Prostate gland (tissue), 2 donors: ENCODE results near the gene RASGRP1. TPM values are rescaled to one million over a fixed set of nuclear protein-coding genes. Genes with fewer than 3 reads are reported as not detected.

ENCODE experiments used
- DNase-seq: peaks from one replicate; pipeline ENCODE4 v3.0.0-alpha.2; 2019; ENCODE audit warnings: low spot score
- H3K27ac ChIP-seq, 2 donors: fragments of 200-600 bp; sonication (generic); 2 replicates each; pipeline ENCODE4 v1.5.1; 2017 to 2019
- H3K27me3 ChIP-seq: fragments of 200-600 bp; sonication (generic); replicated peaks from 2 replicates; pipeline ENCODE4 v1.5.1; 2019; ENCODE audit not compliant: insufficient read depth
- H3K36me3 ChIP-seq, 2 donors: fragments of 200-600 bp; sonication (generic); 1 replicate in 1 of 2; 2 replicates in 1 of 2; pipeline versions ENCODE4 v1.5.1 to v1.8.1; 2017 to 2019
- H3K4me1 ChIP-seq: fragments of 200-600 bp; sonication (generic); replicated peaks from 2 replicates; pipeline ENCODE4 v1.5.1; 2019
- H3K4me3 ChIP-seq, 2 donors: fragments of 200-600 bp; sonication (generic); 2 replicates each; pipeline ENCODE4 v1.5.1; 2017 to 2019
- H3K9me3 ChIP-seq: fragments of 200-600 bp; sonication (generic); 2 replicates; pipeline ENCODE4 v1.5.1; 2017
- POLR2A ChIP-seq: fragments of 450-650 bp; IDR thresholded peaks from one replicate; pipeline ENCODE4 v1.6.1; 2016; ENCODE audit warnings: antibody characterized with exemption, mild to moderate bottlenecking
- POLR2AphosphoS5 ChIP-seq: sonication (generic); formaldehyde crosslinking; IDR thresholded peaks from one replicate; pipeline ENCODE4 v1.6.1; 2017; ENCODE audit warnings: antibody characterized with exemption
- WGBS: methylation state at CpG from one replicate; pipeline ENCODE4 v1.1.5; 2018; 5-methylcytosine and 5-hydroxymethylcytosine counted together
- intact Hi-C: fragments of 100-400 bp; cut with DNase I; formaldehyde crosslinking; loops from one replicate; pipeline ENCODE4 v1.14.2; 2022
- total RNA-seq, 2 donors: library from RNA; depleted of rRNA; stranded (reverse); fragments of >200 nt; gene quantifications; one replicate each; pipeline ENCODE4 v1.1.0, GENCODE V29; 2016
- TF ChIP-seq, protein P1 (sequence below), 4 experiments: fragments of 200-600 bp in 2 of 4; fragments of 450-650 bp in 2 of 4; sonication (generic) in 2 of 4; IDR thresholded peaks; 1 replicate in 3 of 4; 2 replicates in 1 of 4; pipeline ENCODE4 v1.5.1; 2016 to 2019; ENCODE audit warnings: antibody characterized with exemption in 4 of 4, mild to moderate bottlenecking in 2 of 4, moderate library complexity in 2 of 4

The RASGRP1 gene
- total RNA-seq, 2 donors from 2014 or later, result 0.36 to 7.6 TPM

GRCh38 chr15:38610748-38611147, 46.1 kb upstream of the RASGRP1 start:
- Histone ChIP-seq H3K9me3 (no peaks in the 10 kb centered on the region), H3K27me3 (no peaks in the 10 kb centered on the region), H3K27ac (no peak overlapping the region), H3K4me1 (no peaks in the 10 kb centered on the region), H3K36me3 (no peaks in the 10 kb centered on the region), H3K4me3 (no peak overlapping the region)
- DNase-seq, result no peak
- WGBS, result 62% methylated on average over 7 of the region's 7 CpGs
- intact Hi-C loops, result no loop called here
- TF ChIP-seq POLR2A, result no peak
- TF ChIP-seq, protein P1, sequence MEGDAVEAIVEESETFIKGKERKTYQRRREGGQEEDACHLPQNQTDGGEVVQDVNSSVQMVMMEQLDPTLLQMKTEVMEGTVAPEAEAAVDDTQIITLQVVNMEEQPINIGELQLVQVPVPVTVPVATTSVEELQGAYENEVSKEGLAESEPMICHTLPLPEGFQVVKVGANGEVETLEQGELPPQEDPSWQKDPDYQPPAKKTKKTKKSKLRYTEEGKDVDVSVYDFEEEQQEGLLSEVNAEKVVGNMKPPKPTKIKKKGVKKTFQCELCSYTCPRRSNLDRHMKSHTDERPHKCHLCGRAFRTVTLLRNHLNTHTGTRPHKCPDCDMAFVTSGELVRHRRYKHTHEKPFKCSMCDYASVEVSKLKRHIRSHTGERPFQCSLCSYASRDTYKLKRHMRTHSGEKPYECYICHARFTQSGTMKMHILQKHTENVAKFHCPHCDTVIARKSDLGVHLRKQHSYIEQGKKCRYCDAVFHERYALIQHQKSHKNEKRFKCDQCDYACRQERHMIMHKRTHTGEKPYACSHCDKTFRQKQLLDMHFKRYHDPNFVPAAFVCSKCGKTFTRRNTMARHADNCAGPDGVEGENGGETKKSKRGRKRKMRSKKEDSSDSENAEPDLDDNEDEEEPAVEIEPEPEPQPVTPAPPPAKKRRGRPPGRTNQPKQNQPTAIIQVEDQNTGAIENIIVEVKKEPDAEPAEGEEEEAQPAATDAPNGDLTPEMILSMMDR (IDR thresholded peaks at IDR 0.05), result no peak
- TF ChIP-seq POLR2AphosphoS5, result no peak

DNA sequence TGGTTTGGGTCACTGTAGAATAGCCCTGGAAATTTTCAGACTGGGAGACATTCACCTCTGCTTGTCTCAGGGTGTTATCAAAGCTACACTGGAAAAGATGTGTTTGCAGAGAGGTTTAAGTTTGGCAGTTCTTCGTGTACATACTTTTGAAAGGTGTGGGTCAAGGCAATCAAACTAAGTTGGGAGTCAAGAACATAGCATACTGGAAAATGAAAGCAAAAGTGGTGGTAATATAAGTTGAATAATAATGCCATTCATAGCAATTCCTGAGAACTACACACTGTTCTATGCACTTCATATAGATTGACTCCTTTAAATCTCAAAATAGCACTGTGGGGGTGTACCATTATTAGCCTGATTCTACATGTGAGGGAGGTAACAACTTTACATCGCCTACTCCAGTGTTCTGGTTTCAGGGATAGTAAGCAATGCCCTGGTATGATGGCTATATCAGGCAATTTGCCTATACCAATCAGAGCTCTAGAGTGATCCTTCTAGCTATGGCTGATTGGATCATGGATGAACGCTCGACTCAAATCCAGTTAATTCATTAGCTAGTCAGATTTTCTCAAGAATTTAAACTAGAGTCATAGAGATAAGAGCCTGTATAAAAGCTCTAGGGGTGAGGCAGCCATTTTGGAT, 44.6 kb upstream of the RASGRP1 start:
- no peak for DNase-seq
- no peaks in the 10 kb centered on the region for H3K9me3 ChIP-seq
- no peak overlapping the region for H3K4me3 ChIP-seq
- intact Hi-C loops, result no loop called here
- H3K4me1 ChIP-seq, result no peaks in the 10 kb centered on the region
- H3K27me3 ChIP-seq, result no peaks in the 10 kb centered on the region
- H3K36me3 ChIP-seq, result no peaks in the 10 kb centered on the region
- 78% methylated on average over 4 of the region's 4 CpGs for WGBS
- TF ChIP-seq, protein P1 (IDR thresholded peaks at IDR 0.05), result no peak
- TF ChIP-seq POLR2AphosphoS5 (no peak), POLR2A (no peak)
- no peak overlapping the region for H3K27ac ChIP-seq

DNA sequence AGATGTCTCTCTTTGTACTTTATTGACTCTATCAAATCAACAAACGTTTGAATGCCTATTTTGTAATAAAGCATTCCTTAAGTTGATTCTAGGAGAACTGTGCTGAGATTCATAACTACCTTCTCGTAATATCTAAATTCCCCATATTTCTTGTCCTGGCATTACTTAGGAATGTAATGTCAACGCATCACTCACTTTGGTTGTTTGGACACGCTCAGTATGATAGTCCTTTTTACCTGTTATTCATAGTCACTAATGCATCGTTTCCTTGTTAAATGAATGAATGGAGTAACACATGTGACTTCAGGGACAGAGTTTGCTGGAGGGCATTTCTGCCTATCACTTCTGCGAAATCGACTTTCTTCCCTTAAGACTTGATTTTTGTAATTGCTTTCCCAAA, 44.1 kb upstream of the RASGRP1 start:
- 64% methylated on average over 7 of the region's 7 CpGs for WGBS
- TF ChIP-seq POLR2A (no peak), POLR2AphosphoS5 (no peak)
- TF ChIP-seq, protein P1 (IDR thresholded peaks at IDR 0.05), result no peak
- no peaks in the 10 kb centered on the region for H3K4me1 ChIP-seq
- no peaks in the 10 kb centered on the region for H3K27me3 ChIP-seq
- H3K27ac ChIP-seq, result no peak overlapping the region
- H3K9me3 ChIP-seq, result no peaks in the 10 kb centered on the region
- DNase-seq, result no peak
- H3K36me3 ChIP-seq, result no peaks in the 10 kb centered on the region
- no peak overlapping the region for H3K4me3 ChIP-seq
- intact Hi-C loops, result no loop called here

DNA sequence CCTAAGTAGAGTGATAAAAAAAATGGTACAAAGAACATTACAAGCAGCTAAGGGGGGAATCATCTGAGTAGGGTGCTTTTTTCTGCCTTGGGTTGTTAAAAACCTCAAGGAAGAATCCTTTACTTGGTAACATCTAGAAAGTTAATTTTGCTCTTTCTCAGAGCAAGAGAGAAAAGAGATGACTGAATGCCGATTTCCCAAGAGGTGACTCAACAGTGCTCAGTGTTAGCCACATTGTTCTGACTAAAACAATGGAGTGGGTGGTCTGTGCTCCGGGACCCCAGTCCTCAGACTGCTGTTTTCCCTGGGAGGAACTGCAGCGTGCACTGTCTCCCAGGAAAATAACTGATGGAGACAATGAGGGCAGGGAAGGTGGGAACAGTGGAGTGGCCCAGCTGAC, 41.1 kb upstream of the RASGRP1 start:
- H3K36me3 ChIP-seq, result no peaks in the 10 kb centered on the region
- H3K27me3 ChIP-seq, result no peaks in the 10 kb centered on the region
- H3K27ac ChIP-seq, result no peak overlapping the region
- intact Hi-C loops, result no loop called here
- no peaks in the 10 kb centered on the region for H3K4me1 ChIP-seq
- TF ChIP-seq POLR2A (no peak), POLR2AphosphoS5 (no peak)
- TF ChIP-seq, protein P1 (IDR thresholded peaks at IDR 0.05), result no peak
- H3K4me3 ChIP-seq, result no peak overlapping the region
- H3K9me3 ChIP-seq, result no peaks in the 10 kb centered on the region
- DNase-seq, result no peak
- WGBS, result 67% methylated on average over 3 of the region's 3 CpGs

DNA sequence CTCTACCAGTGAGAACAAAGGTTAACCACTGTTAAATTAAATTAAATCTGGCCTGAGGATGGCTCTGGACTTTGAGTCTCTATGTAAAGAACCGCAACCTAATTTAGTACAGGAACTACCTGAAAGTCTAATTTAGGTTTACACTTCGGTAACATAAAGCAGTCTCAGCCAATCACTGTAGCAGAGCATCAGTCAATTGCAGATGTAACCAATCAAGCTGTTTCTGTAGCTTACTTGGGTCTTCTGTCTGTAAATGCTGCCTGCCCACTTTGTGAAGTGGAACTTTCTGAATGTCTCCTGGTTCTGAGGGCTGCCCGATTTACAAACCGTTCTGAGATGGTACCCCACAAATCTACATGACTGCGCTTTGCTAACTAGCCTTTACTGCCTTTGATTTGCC, 39.1 kb upstream of the RASGRP1 start:
- DNase-seq, result no peak
- Histone ChIP-seq H3K27me3 (no peaks in the 10 kb centered on the region), H3K27ac (no peak overlapping the region), H3K36me3 (no peaks in the 10 kb centered on the region), H3K4me3 (no peak overlapping the region), H3K9me3 (no peaks in the 10 kb centered on the region), H3K4me1 (no peaks in the 10 kb centered on the region)
- intact Hi-C loops, result no loop called here
- TF ChIP-seq POLR2A (no peak), POLR2AphosphoS5 (no peak)
- TF ChIP-seq, protein P1 (IDR thresholded peaks at IDR 0.05), result no peak
- 95% methylated on average over 5 of the region's 5 CpGs for WGBS
